Measurements from ENCODE around the gene NONO. TPM values are rescaled to one million over a fixed set of nuclear protein-coding genes. Genes with fewer than 3 reads are reported as not detected.
A peak's percentile ranks its signal among the peaks of the same experiment; 100 is the strongest.
"Not testable (repeated sequence)": the region's sequence is repeated elsewhere in the genome, so short reads cannot be mapped to it uniquely, and the experiment has no call there.

The NONO gene
- total RNA-seq, 1 experiment from 2014 or later = 514 TPM

GRCh38 chrX:71298119-71298518, 14.7 kb downstream of the NONO start:
- no peak for ATAC-seq
- Histone ChIP-seq H3K36me3 (ENCODE audit: low read depth, low read length) (peaks cover 46% of the 10 kb centered on the region), H3K9ac (ENCODE audit: low read length) (no peak overlapping the region), H3K27ac (ENCODE audit: low read length) (no peak overlapping the region), H3K9me3 (ENCODE audit: low read length) (no peaks in the 10 kb centered on the region), H4K20me1 (ENCODE audit: low read length) (no peaks in the 10 kb centered on the region), H2AFZ (ENCODE audit: low read length) (no peak overlapping the region), H3K4me2 (ENCODE audit: low read length) (no peak overlapping the region), H3K9me2 (replicated peaks; ENCODE audit: low read length) (no peaks in the 10 kb centered on the region), H3K4me1 (ENCODE audit: insufficient read depth, low read length) (peaks cover 4% of the 10 kb centered on the region; the same call in 1 of the 2 replicates), H3K27me3 (ENCODE audit: low read length) (no peaks in the 10 kb centered on the region), H3K79me2 (ENCODE audit: low read length) (no peaks in the 10 kb centered on the region), H3K4me3 (ENCODE audit: low read length) (no peak overlapping the region), H3F3A (ENCODE audit: low read length, unreplicated experiment) (no peaks in the 10 kb centered on the region)
- POLR2A ChIA-PET (ENCODE audit: unreplicated experiment) = no interaction called here
- CTCF ChIA-PET = no interaction called here
- BruUV-seq (replicated peaks) = no TSS peak
- TF ChIP-seq EZH2 (IDR thresholded peaks at IDR 0.05; ENCODE audit: low read length, unreplicated experiment) = no peak
- no peak for TF ChIP-seq CTCF (conservative IDR thresholded peaks at IDR 0.05; ENCODE audit: low read depth, low read length)
- TF ChIP-seq EZH2phosphoT487 (IDR thresholded peaks at IDR 0.05; ENCODE audit: borderline replicate concordance, low read length) = no peak
- intact Hi-C loops (cut with micrococcal nuclease) = no loop called here
- no peak for DNase-seq

GRCh38 chrX:71300064-71300463, 16.6 kb downstream of the NONO start:
- H3K79me2 ChIP-seq (ENCODE audit: low read length); H3K9me2 ChIP-seq (replicated peaks; ENCODE audit: low read length); H3K27ac ChIP-seq (ENCODE audit: low read length); CTCF ChIA-PET; H3K4me3 ChIP-seq (ENCODE audit: low read length); POLR2A ChIA-PET (ENCODE audit: unreplicated experiment); H3K9me3 ChIP-seq (ENCODE audit: low read length); H3K4me2 ChIP-seq (ENCODE audit: low read length); intact Hi-C loops (cut with micrococcal nuclease); BruUV-seq (replicated peaks); H4K20me1 ChIP-seq (ENCODE audit: low read length); ATAC-seq; DNase-seq; H3K27me3 ChIP-seq (ENCODE audit: low read length); H3F3A ChIP-seq (ENCODE audit: low read length, unreplicated experiment); H3K4me1 ChIP-seq (ENCODE audit: insufficient read depth, low read length); H3K9ac ChIP-seq (ENCODE audit: low read length); H2AFZ ChIP-seq (ENCODE audit: low read length): not testable (repeated sequence)
- peaks cover 35% of the 10 kb centered on the region for H3K36me3 ChIP-seq (ENCODE audit: low read depth, low read length)

- H3K9me3 ChIP-seq (ENCODE audit: low read length); H3K79me2 ChIP-seq (ENCODE audit: low read length); CTCF ChIA-PET; POLR2A ChIA-PET (ENCODE audit: unreplicated experiment); H3K4me2 ChIP-seq (ENCODE audit: low read length); H4K20me1 ChIP-seq (ENCODE audit: low read length); H3K27ac ChIP-seq (ENCODE audit: low read length); H3K4me1 ChIP-seq (ENCODE audit: insufficient read depth, low read length); H3K9ac ChIP-seq (ENCODE audit: low read length); intact Hi-C loops (cut with micrococcal nuclease); H3K4me3 ChIP-seq (ENCODE audit: low read length); H3F3A ChIP-seq (ENCODE audit: low read length, unreplicated experiment); H2AFZ ChIP-seq (ENCODE audit: low read length); DNase-seq; H3K27me3 ChIP-seq (ENCODE audit: low read length); H3K9me2 ChIP-seq (replicated peaks; ENCODE audit: low read length); ATAC-seq: not testable (repeated sequence)
- H3K36me3 ChIP-seq (ENCODE audit: low read depth, low read length) = peaks cover 35% of the 10 kb centered on the region
- TSS peak; percentile 76 for BruUV-seq (replicated peaks)
These were observed 17.1 kb downstream of the NONO start for GRCh38 chrX:71300495-71300894.

- Histone ChIP-seq H3K4me1 (ENCODE audit: insufficient read depth, low read length) (0 out of 2 replicates have a peak, but pooled peaks cover 2% of the 10 kb centered on the region), H3K9ac (ENCODE audit: low read length) (no peak within 1 kb of the TSS), H3K36me3 (ENCODE audit: low read depth, low read length) (peaks cover 33% of the 10 kb centered on the region), H3K9me2 (replicated peaks; ENCODE audit: low read length) (no peaks in the 10 kb centered on the region), H3K4me2 (ENCODE audit: low read length) (no peak within 1 kb of the TSS), H3K79me2 (ENCODE audit: low read length) (no peaks in the 10 kb centered on the region), H3K4me3 (ENCODE audit: low read length) (no peak within 1 kb of the TSS), H4K20me1 (ENCODE audit: low read length) (no peaks in the 10 kb centered on the region), H3K9me3 (ENCODE audit: low read length) (no peaks in the 10 kb centered on the region), H3K27ac (ENCODE audit: low read length) (no peak within 1 kb of the TSS), H3K27me3 (ENCODE audit: low read length) (no peaks in the 10 kb centered on the region), H3F3A (ENCODE audit: low read length, unreplicated experiment) (no peaks in the 10 kb centered on the region), H2AFZ (ENCODE audit: low read length) (no peak within 1 kb of the TSS)
- BruUV-seq (replicated peaks) = no TSS peak
- intact Hi-C loops (cut with micrococcal nuclease) = no loop called here
- ChIA-PET POLR2A (ENCODE audit: unreplicated experiment) (no interaction called here), CTCF (no interaction called here)
- TF ChIP-seq EZH2 (IDR thresholded peaks at IDR 0.05; ENCODE audit: low read length, unreplicated experiment) = no peak
- TF ChIP-seq EZH2phosphoT487 (IDR thresholded peaks at IDR 0.05; ENCODE audit: borderline replicate concordance, low read length) = no peak
- no peak for TF ChIP-seq CTCF (conservative IDR thresholded peaks at IDR 0.05; ENCODE audit: low read depth, low read length)
- peak; percentile 16; the same call in 1 of the 2 replicates for ATAC-seq
- no peak for DNase-seq
These were observed 17.9 kb downstream of the NONO start, which contains the start of gene ITGB1BP2 for GRCh38 chrX:71301195-71301924. Gene ITGB1BP2 (plus strand): TSS chrX:71301750. CDS start chrX:71301807, 57 bp downstream.

Data from PC-3 (cell line).